Body of pancreas (tissue), 4 donors: ENCODE data around the gene PCK1. TPM values are rescaled to one million over a fixed set of nuclear protein-coding genes. Genes with fewer than 3 reads are reported as not detected.

ENCODE experiments used
- ATAC-seq: fragments of 150-250 bp; one replicate; pipeline ENCODE4 v1.9.1; 2016
- DNase-seq, 4 donors: peaks; one replicate each; pipeline ENCODE4 v3.0.0-alpha.2; 2019
- H3K27ac ChIP-seq, 4 donors: fragments of 200-600 bp; sonication (generic); 1 replicate in 3 of 4; 2 replicates in 1 of 4; pipeline versions ENCODE4 v1.5.1 to v1.6.1; 2016 to 2019; ENCODE audit warnings: mild to moderate bottlenecking in 1 of 4, mixed read lengths in 1 of 4, moderate library complexity in 1 of 4
- H3K27me3 ChIP-seq, 2 donors: fragments of 200-600 bp; sonication (generic); one replicate each; pipeline ENCODE4 v1.6.0; 2016; ENCODE audit warnings: mild to moderate bottlenecking in 1 of 2
- H3K36me3 ChIP-seq, 2 donors: fragments of 200-600 bp; sonication (generic); replicated peaks in 1 of 2; 2 replicates each; pipeline ENCODE4 v1.5.1; 2016; ENCODE audit warnings: low read depth in 2 of 2; ENCODE audit not compliant: insufficient read depth in 1 of 2
- H3K4me1 ChIP-seq: fragments of 200-600 bp; sonication (generic); one replicate; pipeline ENCODE4 v1.6.0; 2016
- H3K4me3 ChIP-seq, 2 donors: fragments of 200-600 bp; sonication (generic); 1 replicate in 1 of 2; 2 replicates in 1 of 2; pipeline ENCODE4 v1.5.1; 2016 to 2019
- H3K9me3 ChIP-seq, 3 donors: fragments of 200-600 bp; sonication (generic); 1 replicate in 2 of 3; 2 replicates in 1 of 3; pipeline ENCODE4 v1.5.1; 2016
- CTCF ChIP-seq, 7 experiments: fragments of 450-650 bp in 4 of 7; fragments of 200-600 bp in 3 of 7; sonication (generic) in 3 of 7; IDR thresholded peaks; one replicate each; pipeline ENCODE4 v1.5.1; 2016 to 2019; ENCODE audit warnings: antibody characterized with exemption in 7 of 7
- POLR2A ChIP-seq, 3 donors: fragments of 450-650 bp; IDR thresholded peaks; one replicate each; pipeline ENCODE4 v1.6.1; 2016; ENCODE audit warnings: antibody characterized with exemption in 3 of 3, mild to moderate bottlenecking in 2 of 3
- WGBS, 2 donors: methylation state at CpG; one replicate each; pipeline ENCODE4 v1.1.5; 2017; 5-methylcytosine and 5-hydroxymethylcytosine counted together
- intact Hi-C: fragments of 100-400 bp; cut with DNase I; formaldehyde crosslinking; loops from one replicate; pipeline ENCODE4 v1.15.1; 2023
- total RNA-seq, 2 donors: library from RNA; depleted of rRNA; stranded (reverse); fragments of >200 nt; gene quantifications; one replicate each; pipeline ENCODE4 v1.1.0, GENCODE V29; 2016

PCK1 gene
- total RNA-seq, 2 donors from 2014 or later, result 14.3 to 33.3 TPM

DNA sequence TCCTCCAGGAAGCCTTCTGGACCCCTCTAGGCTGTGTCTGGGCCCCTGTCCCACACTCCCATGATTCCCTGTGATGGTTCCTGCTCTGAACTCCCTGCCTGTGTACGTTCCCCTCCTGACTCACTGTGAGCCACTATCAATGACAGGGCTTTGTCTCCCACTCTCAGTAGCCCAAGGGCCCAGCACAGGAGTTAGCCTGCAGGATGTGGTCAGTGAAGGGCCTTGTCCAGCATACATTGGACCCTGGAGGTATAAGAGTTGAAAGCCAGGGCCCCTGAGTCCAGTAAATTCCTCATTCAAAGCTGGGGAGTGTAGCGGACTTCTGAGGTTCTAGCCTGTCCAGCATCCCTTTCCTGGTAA, 40.3 kb downstream of the PCK1 start:
- no peaks in the 10 kb centered on the region for H3K36me3 ChIP-seq
- 63 to 88% methylated on average over 2 of the region's 2 CpGs for WGBS, 2 donors
- H3K4me1 ChIP-seq, result peaks cover 8% of the 10 kb centered on the region
- H3K9me3 ChIP-seq, result no peaks in the 10 kb centered on the region
- no peak for DNase-seq
- no peak overlapping the region for H3K27ac ChIP-seq
- ATAC-seq, result no peak
- peaks cover 0 to 7% of the 10 kb centered on the region in 2 donors for H3K27me3 ChIP-seq
- no peak overlapping the region for H3K4me3 ChIP-seq
- intact Hi-C loops, result no loop called here
- no peak for TF ChIP-seq CTCF (IDR thresholded peaks at IDR 0.05)
- TF ChIP-seq POLR2A (IDR thresholded peaks at IDR 0.05), result no peak

GRCh38 chr20:57601737-57602136, 40.8 kb downstream of the PCK1 start:
- no peak overlapping the region for H3K27ac ChIP-seq
- ATAC-seq (no peak), DNase-seq (no peak)
- H3K4me3 ChIP-seq, result no peak overlapping the region
- 59 to 76% methylated on average over 5 of the region's 5 CpGs for WGBS, 2 donors
- no peaks in the 10 kb centered on the region for H3K36me3 ChIP-seq
- peaks cover 6% of the 10 kb centered on the region for H3K4me1 ChIP-seq
- H3K27me3 ChIP-seq, result peaks cover 0 to 7% of the 10 kb centered on the region in 2 donors
- TF ChIP-seq POLR2A (IDR thresholded peaks at IDR 0.05), result no peak
- no peak for TF ChIP-seq CTCF (IDR thresholded peaks at IDR 0.05)
- intact Hi-C loops, result no loop called here
- H3K9me3 ChIP-seq, result no peaks in the 10 kb centered on the region

- Histone ChIP-seq H3K4me3 (no peak overlapping the region), H3K9me3 (no peaks in the 10 kb centered on the region), H3K4me1 (no peaks in the 10 kb centered on the region), H3K36me3 (no peaks in the 10 kb centered on the region), H3K27me3 (no peaks in the 10 kb centered on the region), H3K27ac (no peak overlapping the region)
- intact Hi-C loops, result no loop called here
- ATAC-seq (no peak), DNase-seq (no peak)
- TF ChIP-seq POLR2A (IDR thresholded peaks at IDR 0.05), result no peak
- no peak for TF ChIP-seq CTCF (IDR thresholded peaks at IDR 0.05)
- WGBS, 2 donors, result 77% methylated on average over 10 of the region's 10 CpGs
These were observed 42.2 kb downstream of the PCK1 start for GRCh38 chr20:57603120-57603519.

DNA sequence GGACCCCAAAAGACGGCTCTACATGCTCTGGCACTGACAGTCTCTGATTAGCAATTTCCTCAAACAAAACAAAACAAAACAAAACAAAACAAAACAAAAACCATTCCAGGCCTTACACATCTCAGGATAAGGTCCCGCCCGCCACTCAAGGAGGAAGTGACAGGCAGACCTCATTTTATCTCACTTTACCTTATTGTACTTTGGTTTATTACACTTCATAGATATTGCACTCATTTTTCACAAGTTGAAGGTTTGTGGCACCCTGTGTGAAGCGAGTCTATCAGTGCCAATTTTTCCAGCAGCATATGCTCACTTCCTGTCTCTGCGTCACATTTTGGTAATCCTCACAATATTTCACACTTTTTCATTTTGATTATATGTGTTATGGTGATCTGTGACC, 44.1 kb downstream of the PCK1 start:
- intact Hi-C loops, result no loop called here
- H3K27me3 ChIP-seq, result no peaks in the 10 kb centered on the region
- TF ChIP-seq CTCF (IDR thresholded peaks at IDR 0.05) (no peak), POLR2A (IDR thresholded peaks at IDR 0.05) (no peak)
- DNase-seq (no peak), ATAC-seq (no peak)
- no peaks in the 10 kb centered on the region for H3K4me1 ChIP-seq
- no peaks in the 10 kb centered on the region for H3K36me3 ChIP-seq
- H3K4me3 ChIP-seq, result no peak overlapping the region
- H3K9me3 ChIP-seq, result no peaks in the 10 kb centered on the region
- no peak overlapping the region for H3K27ac ChIP-seq
- WGBS, 2 donors, result 48 to 55% methylated on average over 5 of the region's 5 CpGs

DNA sequence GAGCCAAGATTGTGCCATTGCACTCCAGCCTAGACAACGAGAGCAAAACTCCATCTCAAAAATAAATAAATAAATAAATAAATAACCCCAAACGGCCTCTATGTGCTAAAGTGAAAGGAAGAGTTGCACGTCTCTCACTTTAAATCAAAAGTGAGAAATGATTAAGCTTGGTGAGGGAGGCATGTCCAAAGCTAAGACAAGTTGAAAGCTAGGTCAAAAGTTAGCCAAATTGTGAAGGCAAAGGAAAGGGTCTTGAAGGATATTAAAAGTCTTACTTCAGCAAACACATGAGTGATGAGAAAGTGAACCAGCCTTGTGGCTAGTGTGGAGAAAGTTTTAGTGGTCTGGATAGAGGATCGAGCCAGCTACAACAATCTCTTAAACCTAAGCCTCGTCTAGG, 45.0 kb downstream of the PCK1 start:
- Histone ChIP-seq H3K27ac (no peak overlapping the region), H3K9me3 (no peaks in the 10 kb centered on the region), H3K4me1 (no peaks in the 10 kb centered on the region), H3K36me3 (no peaks in the 10 kb centered on the region), H3K4me3 (no peak overlapping the region), H3K27me3 (no peaks in the 10 kb centered on the region)
- DNase-seq (no peak), ATAC-seq (no peak)
- TF ChIP-seq POLR2A (IDR thresholded peaks at IDR 0.05), result no peak
- no peak for TF ChIP-seq CTCF (IDR thresholded peaks at IDR 0.05)
- WGBS, 2 donors, result 41 to 43% methylated on average over 5 of the region's 5 CpGs
- intact Hi-C loops, result no loop called here
